Tibial nerve (tissue), 4 donors: ENCODE results near the gene WNT2.

Experiments
- EP300 ChIP-seq, 2 donors: sonication (generic); formaldehyde crosslinking; IDR thresholded peaks; one replicate each; pipeline ENCODE4 v1.6.1; 2017; ENCODE audit warnings: antibody characterized with exemption in 2 of 2, mild to moderate bottlenecking in 1 of 2
- POLR2A ChIP-seq, 2 donors: fragments of 450-650 bp; IDR thresholded peaks; one replicate each; pipeline ENCODE4 v1.6.1; 2017; ENCODE audit warnings: antibody characterized with exemption in 2 of 2, mild to moderate bottlenecking in 2 of 2, moderate library complexity in 2 of 2
- TF ChIP-seq, protein P1 (sequence below), 5 experiments: fragments of 200-600 bp in 3 of 5; fragments of 450-650 bp in 2 of 5; sonication (generic) in 3 of 5; IDR thresholded peaks; one replicate each; pipeline ENCODE4 v1.5.1; 2016 to 2019; ENCODE audit warnings: antibody characterized with exemption in 5 of 5, mild to moderate bottlenecking in 3 of 5, moderate library complexity in 2 of 5

DNA sequence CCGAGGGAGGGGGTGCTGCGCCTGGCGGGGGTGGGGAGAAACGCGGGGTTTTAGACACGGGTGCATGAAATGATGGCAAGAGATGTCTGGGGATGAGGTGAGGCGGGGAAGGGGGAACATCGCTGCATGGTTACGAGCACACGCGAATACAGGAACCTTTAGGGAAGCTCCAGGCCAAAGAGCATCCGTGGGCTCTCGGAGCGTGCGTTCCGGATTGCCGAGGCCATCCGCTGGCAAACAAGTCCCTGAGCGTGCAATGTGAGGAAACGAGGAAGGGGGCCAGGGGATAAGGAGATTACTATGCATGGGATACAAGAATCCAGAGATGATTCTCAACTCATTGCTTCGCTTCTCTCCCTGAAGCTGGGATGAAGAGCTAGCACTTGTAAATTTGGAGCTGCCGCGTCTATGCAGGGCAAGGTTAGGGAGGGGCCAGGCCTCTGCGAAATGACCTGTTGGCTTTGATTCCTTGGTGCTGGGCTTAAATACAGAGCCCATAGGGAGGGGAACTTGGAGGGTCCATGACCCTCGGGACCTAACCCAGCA, 520 bp upstream of the WNT2 start:
- TF ChIP-seq, protein P1, sequence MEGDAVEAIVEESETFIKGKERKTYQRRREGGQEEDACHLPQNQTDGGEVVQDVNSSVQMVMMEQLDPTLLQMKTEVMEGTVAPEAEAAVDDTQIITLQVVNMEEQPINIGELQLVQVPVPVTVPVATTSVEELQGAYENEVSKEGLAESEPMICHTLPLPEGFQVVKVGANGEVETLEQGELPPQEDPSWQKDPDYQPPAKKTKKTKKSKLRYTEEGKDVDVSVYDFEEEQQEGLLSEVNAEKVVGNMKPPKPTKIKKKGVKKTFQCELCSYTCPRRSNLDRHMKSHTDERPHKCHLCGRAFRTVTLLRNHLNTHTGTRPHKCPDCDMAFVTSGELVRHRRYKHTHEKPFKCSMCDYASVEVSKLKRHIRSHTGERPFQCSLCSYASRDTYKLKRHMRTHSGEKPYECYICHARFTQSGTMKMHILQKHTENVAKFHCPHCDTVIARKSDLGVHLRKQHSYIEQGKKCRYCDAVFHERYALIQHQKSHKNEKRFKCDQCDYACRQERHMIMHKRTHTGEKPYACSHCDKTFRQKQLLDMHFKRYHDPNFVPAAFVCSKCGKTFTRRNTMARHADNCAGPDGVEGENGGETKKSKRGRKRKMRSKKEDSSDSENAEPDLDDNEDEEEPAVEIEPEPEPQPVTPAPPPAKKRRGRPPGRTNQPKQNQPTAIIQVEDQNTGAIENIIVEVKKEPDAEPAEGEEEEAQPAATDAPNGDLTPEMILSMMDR (IDR thresholded peaks at IDR 0.05): no peak
- TF ChIP-seq POLR2A (IDR thresholded peaks at IDR 0.05) (no peak), EP300 (IDR thresholded peaks at IDR 0.05) (no peak)
